SK-N-MC (cell line): ENCODE measurements around the gene S100P.
"Not testable (repeated sequence)": the region's sequence is repeated elsewhere in the genome, so short reads cannot be mapped to it uniquely, and the experiment has no call there.

ENCODE experiments used
- DNase-seq: peaks from one replicate; pipeline ENCODE4 v3.0.0-alpha.2; 2011; ENCODE audit warnings: low read depth, low spot score
- H3K27ac ChIP-seq: fragments of 200-600 bp; sonication (generic); 2 replicates; pipeline ENCODE4 v1.5.1; 2016; ENCODE audit warnings: mixed run types
- H3K36me3 ChIP-seq: fragments of 200-600 bp; sonication (generic); 2 replicates; pipeline ENCODE4 v1.6.1; 2017; ENCODE audit warnings: antibody characterized with exemption, low read length, mixed read lengths; ENCODE audit not compliant: insufficient read depth
- H3K4me3 ChIP-seq: fragments of 200-600 bp; sonication (generic); 2 replicates; pipeline ENCODE4 v1.5.1; 2016
- H3K9ac ChIP-seq: fragments of 200-600 bp; sonication (generic); 2 replicates; pipeline ENCODE4 v1.8.0; 2017; ENCODE audit warnings: mixed run types, mixed read lengths; ENCODE audit not compliant: insufficient read length
- H3K9me3 ChIP-seq: fragments of 200-600 bp; sonication (generic); 2 replicates; pipeline ENCODE4 v1.6.1; 2017; ENCODE audit warnings: low read depth, mild to moderate bottlenecking, antibody characterized with exemption, low read length, moderate library complexity, mixed read lengths
- EZH2 ChIP-seq: fragments of 200-600 bp; sonication (generic); IDR thresholded peaks from one replicate; pipeline ENCODE4 v1.6.1; 2017; ENCODE audit warnings: antibody characterized with exemption
- FOXP2 ChIP-seq: optimal IDR thresholded peaks from 2 replicates; pipeline ENCODE3; 2011; ENCODE audit warnings: mild to moderate bottlenecking, moderate library complexity; ENCODE audit not compliant: insufficient read depth; ENCODE audit errors: extremely low read length, control extremely low read depth
- POLR2AphosphoS5 ChIP-seq: IDR thresholded peaks from 2 replicates; pipeline ENCODE4 v1.6.1; 2012; ENCODE audit warnings: mild to moderate bottlenecking, low read depth, low read length, borderline replicate concordance

S100P gene

GRCh38 chr4:6668391-6668790 is 25.3 kb upstream of the S100P start:
- Histone ChIP-seq H3K9ac (no peak overlapping the region), H3K27ac (no peak overlapping the region), H3K9me3 (no peaks in the 10 kb centered on the region), H3K36me3 (no peaks in the 10 kb centered on the region), H3K4me3 (no peak overlapping the region)
- no peak for TF ChIP-seq EZH2
- TF ChIP-seq FOXP2, result no peak
- TF ChIP-seq POLR2AphosphoS5, result no peak
- no peak for DNase-seq

GRCh38 chr4:6671648-6672047 is 22.0 kb upstream of the S100P start:
- Histone ChIP-seq H3K9me3 (no peaks in the 10 kb centered on the region), H3K4me3 (no peak overlapping the region), H3K36me3 (no peaks in the 10 kb centered on the region; the same call in 1 of the 2 replicates), H3K9ac (no peak overlapping the region), H3K27ac (no peak overlapping the region)
- no peak for TF ChIP-seq POLR2AphosphoS5
- no peak for TF ChIP-seq FOXP2
- TF ChIP-seq EZH2, result no peak
- DNase-seq, result no peak

GRCh38 chr4:6672131-6672530 is 21.5 kb upstream of the S100P start:
- Histone ChIP-seq H3K27ac (no peak overlapping the region), H3K9me3 (no peaks in the 10 kb centered on the region)
- TF ChIP-seq EZH2 (no peak), POLR2AphosphoS5 (no peak), FOXP2 (no peak)

GRCh38 chr4:6672541-6673190 is 21.0 kb upstream of the S100P start:
- H3K9ac ChIP-seq, H3K4me3 ChIP-seq, H3K9me3 ChIP-seq, H3K36me3 ChIP-seq, H3K27ac ChIP-seq, DNase-seq: not testable (repeated sequence)

More at GRCh38 chr4:6672131-6672530, 21.5 kb upstream of the S100P start:
- DNase-seq, result no peak
- H3K9ac ChIP-seq, result no peak overlapping the region
- H3K4me3 ChIP-seq, result no peak overlapping the region
- H3K36me3 ChIP-seq, result no peaks in the 10 kb centered on the region; the same call in 1 of the 2 replicates

- not testable (repeated sequence) for H3K9me3 ChIP-seq, DNase-seq, H3K36me3 ChIP-seq
- peak overlapping the region; percentile 81 for H3K4me3 ChIP-seq
- peak overlapping the region; percentile 51 for H3K9ac ChIP-seq
- H3K27ac ChIP-seq, result peak overlapping the region; percentile 74
Observed at GRCh38 chr4:6673191-6673659, 20.5 kb upstream of the S100P start.

GRCh38 chr4:6673660-6674499 is 19.8 kb upstream of the S100P start:
- Histone ChIP-seq H3K36me3 (no peaks in the 10 kb centered on the region; the same call in 1 of the 2 replicates), H3K27ac (peak overlapping the region; percentile 74), H3K9ac (peak overlapping the region; percentile 80), H3K9me3 (no peaks in the 10 kb centered on the region), H3K4me3 (peak overlapping the region; percentile 81)
- peak; percentile 47 for DNase-seq
- no peak for TF ChIP-seq EZH2
- TF ChIP-seq FOXP2, result no peak
- TF ChIP-seq POLR2AphosphoS5, result peak; percentile 64

- no peak for DNase-seq
- no peaks in the 10 kb centered on the region; the same call in 1 of the 2 replicates for H3K36me3 ChIP-seq
- TF ChIP-seq EZH2, result no peak
- no peak for TF ChIP-seq POLR2AphosphoS5
- TF ChIP-seq FOXP2, result no peak
- no peak overlapping the region for H3K27ac ChIP-seq
- no peaks in the 10 kb centered on the region for H3K9me3 ChIP-seq
- peak overlapping the region; percentile 80 for H3K9ac ChIP-seq
- H3K4me3 ChIP-seq, result peak overlapping the region; percentile 81
Observed at GRCh38 chr4:6674500-6675149, 19.1 kb upstream of the S100P start.

GRCh38 chr4:6676722-6677558 is 16.7 kb upstream of the S100P start:
- DNase-seq, result no peak
- Histone ChIP-seq H3K27ac (no peak overlapping the region), H3K9me3 (no peaks in the 10 kb centered on the region), H3K9ac (no peak overlapping the region), H3K4me3 (no peak overlapping the region), H3K36me3 (no peaks in the 10 kb centered on the region; the same call in 1 of the 2 replicates)
- TF ChIP-seq EZH2, result no peak
- TF ChIP-seq FOXP2, result no peak
- no peak for TF ChIP-seq POLR2AphosphoS5
